Stimulated activated CD4-positive, alpha-beta T cell treated with anti-CD3 and anti-CD28 coated beads, Interleukin-4, amount 100 ng/mL, for 48 hours (primary cell): ENCODE data around the gene ATG16L2.
"Not testable (repeated sequence)": the region's sequence is repeated elsewhere in the genome, so short reads cannot be mapped to it uniquely, and the experiment has no call there.

Experiments used
- DNase-seq, 2 donors: peaks; one replicate each; pipeline ENCODE4 v3.0.0-alpha.2; 2020; ENCODE audit warnings: low read depth in 2 of 2

ATG16L2 gene

GRCh38 chr11:72802822-72803221, 11.4 kb upstream of the ATG16L2 start:
- DNase-seq = no peak

GRCh38 chr11:72805216-72805615, 9.0 kb upstream of the ATG16L2 start:
- DNase-seq = no peak

GRCh38 chr11:72806378-72806777, 7.8 kb upstream of the ATG16L2 start:
- DNase-seq = not testable (repeated sequence)

GRCh38 chr11:72807021-72807693, 7.1 kb upstream of the ATG16L2 start:
- no peak for DNase-seq

- DNase-seq = no peak
Observed at GRCh38 chr11:72807792-72808191, 6.4 kb upstream of the ATG16L2 start.

GRCh38 chr11:72808331-72808798, 5.8 kb upstream of the ATG16L2 start:
- DNase-seq = no peak

GRCh38 chr11:72811686-72812085, 2.5 kb upstream of the ATG16L2 start:
- DNase-seq = not testable (repeated sequence)

GRCh38 chr11:72812604-72812966, 1.6 kb upstream of the ATG16L2 start:
- DNase-seq = no peak

- peak; percentile 67 to 75 for DNase-seq
Observed at GRCh38 chr11:72812967-72813739, 1.1 kb upstream of the ATG16L2 start.

- peak; percentile 72 to 82 for DNase-seq
Observed at GRCh38 chr11:72813740-72814285, 398 bp upstream of the ATG16L2 start.

- DNase-seq = no peak
Observed at GRCh38 chr11:72815110-72815618, 953 bp downstream of the ATG16L2 start.

- no peak for DNase-seq
Observed at GRCh38 chr11:72816404-72816990, 2.3 kb downstream of the ATG16L2 start.

- no peak for DNase-seq
Observed at GRCh38 chr11:72817966-72818365, 3.8 kb downstream of the ATG16L2 start.

GRCh38 chr11:72818971-72819370, 4.8 kb downstream of the ATG16L2 start:
- DNase-seq = no peak

- no peak for DNase-seq
Observed at GRCh38 chr11:72820439-72821139, 6.4 kb downstream of the ATG16L2 start.

- DNase-seq = no peak
Observed at GRCh38 chr11:72821221-72821919, 7.2 kb downstream of the ATG16L2 start.

GRCh38 chr11:72821920-72822799, 7.9 kb downstream of the ATG16L2 start:
- peak; percentile 68 to 81 for DNase-seq

- DNase-seq = no peak
Observed at GRCh38 chr11:72823105-72823804, 9.0 kb downstream of the ATG16L2 start.

GRCh38 chr11:72824020-72824419, 9.8 kb downstream of the ATG16L2 start:
- no peak for DNase-seq
